GM23248 (cell line): ENCODE results near the gene SPRTN. TPM values are rescaled to one million over a fixed set of nuclear protein-coding genes. Genes with fewer than 3 reads are reported as not detected.

ENCODE experiments used
- DNase-seq: peaks from one replicate; pipeline ENCODE4 v3.0.0-alpha.2; 2015
- H2AFZ ChIP-seq: fragments of 200-600 bp; sonication (generic); 2 replicates; pipeline ENCODE4 v1.6.1; 2016; ENCODE audit warnings: antibody characterized with exemption
- H3F3A ChIP-seq: fragments of 200-600 bp; sonication (generic); 2 replicates; pipeline ENCODE4 v1.6.1; 2016; ENCODE audit warnings: mild to moderate bottlenecking, antibody characterized with exemption, mixed run types; ENCODE audit not compliant: insufficient read depth
- H3K27ac ChIP-seq: fragments of 200-600 bp; sonication (generic); 2 replicates; pipeline ENCODE4 v1.5.1; 2016; ENCODE audit warnings: mild to moderate bottlenecking
- H3K27me3 ChIP-seq: fragments of 200-600 bp; sonication (generic); replicated peaks from 2 replicates; pipeline ENCODE4 v1.6.1; 2016; ENCODE audit warnings: mild to moderate bottlenecking; ENCODE audit not compliant: insufficient read depth
- H3K36me3 ChIP-seq: fragments of 200-600 bp; sonication (generic); 2 replicates; pipeline ENCODE4 v1.6.1; 2016; ENCODE audit warnings: low read depth, mild to moderate bottlenecking
- H3K4me1 ChIP-seq: fragments of 200-600 bp; sonication (generic); 2 replicates; pipeline ENCODE4 v1.6.1; 2016; ENCODE audit warnings: mild to moderate bottlenecking; ENCODE audit not compliant: insufficient read depth
- H3K4me2 ChIP-seq: fragments of 200-600 bp; sonication (generic); one replicate; pipeline ENCODE4 v1.6.1; 2016; ENCODE audit warnings: mild to moderate bottlenecking; ENCODE audit not compliant: unreplicated experiment
- H3K4me3 ChIP-seq: fragments of 200-600 bp; sonication (generic); 2 replicates; pipeline ENCODE4 v1.5.1; 2016; ENCODE audit warnings: mild to moderate bottlenecking
- H3K79me2 ChIP-seq: fragments of 200-600 bp; sonication (generic); 2 replicates; pipeline ENCODE4 v1.6.1; 2016; ENCODE audit warnings: mild to moderate bottlenecking; ENCODE audit not compliant: insufficient read depth
- H3K9ac ChIP-seq: fragments of 200-600 bp; sonication (generic); 2 replicates; pipeline ENCODE4 v1.6.1; 2016; ENCODE audit warnings: mild to moderate bottlenecking
- H3K9me2 ChIP-seq: fragments of 200-600 bp; sonication (generic); 2 replicates; pipeline ENCODE4 v1.6.1; 2016; ENCODE audit warnings: mixed run types, mild to moderate bottlenecking, moderate library complexity; ENCODE audit not compliant: insufficient read depth
- H3K9me3 ChIP-seq: fragments of 200-600 bp; sonication (generic); one replicate; pipeline ENCODE4 v1.6.1; 2017; ENCODE audit warnings: low read depth
- H4K20me1 ChIP-seq: fragments of 200-600 bp; sonication (generic); 2 replicates; pipeline ENCODE4 v1.6.0; 2016; ENCODE audit not compliant: insufficient read depth
- EZH2 ChIP-seq: fragments of 200-600 bp; sonication (generic); IDR thresholded peaks from 2 replicates; pipeline ENCODE4 v1.6.1; 2018; ENCODE audit warnings: antibody characterized with exemption, mild to moderate bottlenecking; ENCODE audit not compliant: insufficient read depth, poor library complexity, severe bottlenecking
- EZH2phosphoT487 ChIP-seq: fragments of 200-600 bp; sonication (generic); IDR thresholded peaks from 2 replicates; pipeline ENCODE4 v1.6.1; 2018; ENCODE audit warnings: antibody characterized with exemption, moderate library complexity, mild to moderate bottlenecking, low read depth; ENCODE audit not compliant: insufficient read depth
- WGBS, 2 experiments: methylation state at CpG; one replicate each; pipeline ENCODE4 v1.1.6; 2015 to 2017; ENCODE audit warnings: low lambda C conversion rate in 2 of 2, low coverage in 1 of 2; ENCODE audit errors: missing lambda C conversion rate in 2 of 2; 5-methylcytosine and 5-hydroxymethylcytosine counted together
- in situ Hi-C: fragments of 300-500 bp; cut with MboI; formaldehyde crosslinking; loops from 2 replicates; pipeline ENCODE4 v1.15.0; 2020
- polyA plus RNA-seq: library from polyadenylated mRNA; unstranded; fragments of >200 nt; fragmentation: Nextera tagmentation; extraction: Ambion mirVana; gene quantifications from 2 replicates; pipeline ENCODE4 v1.2.1, GENCODE V29; 2016
- total RNA-seq: library from RNA; depleted of rRNA; stranded (reverse); fragments of >200 nt; shearing (Covaris generic); gene quantifications from 2 replicates; pipeline ENCODE4 v1.2.3, GENCODE V29; 2014

SPRTN gene
- total and polyA plus RNA-seq, 2 experiments from 2014 or later, result 10.4 to 15.9 TPM

GRCh38 chr1:231311720-231312431 is 26.2 kb upstream of the SPRTN start:
- Histone ChIP-seq H3K36me3 (no peaks in the 10 kb centered on the region), H4K20me1 (no peaks in the 10 kb centered on the region), H3K4me1 (no peaks in the 10 kb centered on the region), H3K4me3 (no peak overlapping the region), H3K27me3 (no peaks in the 10 kb centered on the region), H3K9ac (no peak overlapping the region), H2AFZ (no peak overlapping the region), H3K79me2 (no peaks in the 10 kb centered on the region), H3K4me2 (no peak overlapping the region), H3F3A (no peaks in the 10 kb centered on the region), H3K9me3 (no peaks in the 10 kb centered on the region), H3K9me2 (no peaks in the 10 kb centered on the region), H3K27ac (no peak overlapping the region)
- DNase-seq, result no peak
- WGBS, 2 experiments, result 46 to 47% methylated on average over 8 of the region's 8 CpGs
- in situ Hi-C loops, result no loop called here
- TF ChIP-seq EZH2 (no peak), EZH2phosphoT487 (no peak)

- no peaks in the 10 kb centered on the region for H3K79me2 ChIP-seq
- no peaks in the 10 kb centered on the region for H3K4me1 ChIP-seq
- no peak for TF ChIP-seq EZH2phosphoT487
- TF ChIP-seq EZH2, result no peak
- H3K9ac ChIP-seq, result no peak overlapping the region
- H3K9me2 ChIP-seq, result no peaks in the 10 kb centered on the region
- H3K36me3 ChIP-seq, result no peaks in the 10 kb centered on the region
- H3F3A ChIP-seq, result no peaks in the 10 kb centered on the region
- no peaks in the 10 kb centered on the region for H4K20me1 ChIP-seq
- 81 to 87% methylated on average over 5 of the region's 5 CpGs for WGBS, 2 experiments
- no peak overlapping the region for H2AFZ ChIP-seq
- no peak overlapping the region for H3K4me3 ChIP-seq
- H3K9me3 ChIP-seq, result no peaks in the 10 kb centered on the region
- H3K27ac ChIP-seq, result no peak overlapping the region
- in situ Hi-C loops, result no loop called here
- H3K4me2 ChIP-seq, result no peak overlapping the region
- no peaks in the 10 kb centered on the region for H3K27me3 ChIP-seq
- DNase-seq, result no peak
These were observed 25.7 kb upstream of the SPRTN start for GRCh38 chr1:231312432-231312788.

- H3K9me3 ChIP-seq, result no peaks in the 10 kb centered on the region
- no peaks in the 10 kb centered on the region for H3K9me2 ChIP-seq
- H3K4me1 ChIP-seq, result no peaks in the 10 kb centered on the region
- no peaks in the 10 kb centered on the region for H3K79me2 ChIP-seq
- TF ChIP-seq EZH2phosphoT487 (no peak), EZH2 (no peak)
- H3K27ac ChIP-seq, result no peak overlapping the region
- H3K27me3 ChIP-seq, result no peaks in the 10 kb centered on the region
- H4K20me1 ChIP-seq, result no peaks in the 10 kb centered on the region
- H3K4me2 ChIP-seq, result no peak overlapping the region
- H3F3A ChIP-seq, result no peaks in the 10 kb centered on the region
- no peak overlapping the region for H2AFZ ChIP-seq
- H3K4me3 ChIP-seq, result no peak overlapping the region
- no peaks in the 10 kb centered on the region for H3K36me3 ChIP-seq
- WGBS, 2 experiments, result 46 to 59% methylated on average over 4 of the region's 4 CpGs
- DNase-seq, result no peak
- in situ Hi-C loops, result no loop called here
- H3K9ac ChIP-seq, result no peak overlapping the region
These were observed 24.4 kb upstream of the SPRTN start for GRCh38 chr1:231313661-231314060.

DNA sequence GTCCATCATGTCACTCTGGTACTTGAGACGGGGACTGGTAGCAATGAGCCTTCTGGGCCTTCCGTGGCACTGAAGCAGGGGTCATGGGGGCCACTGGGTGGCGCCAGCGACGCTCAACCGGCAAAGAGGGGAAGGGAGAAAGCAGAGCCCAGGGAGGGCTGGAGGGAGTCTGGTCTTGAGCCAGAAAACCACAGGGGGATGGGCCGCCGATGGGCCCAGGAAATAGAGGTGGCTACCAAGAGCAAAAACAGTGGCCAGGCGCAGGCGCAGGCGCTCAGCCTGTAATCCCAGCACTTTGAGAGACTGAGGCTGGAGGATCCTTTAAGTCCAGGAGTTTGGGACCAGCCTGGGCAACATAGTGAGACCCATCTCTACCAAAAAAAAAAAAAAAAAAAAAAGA is 22.2 kb upstream of the SPRTN start:
- no peaks in the 10 kb centered on the region for H3K79me2 ChIP-seq
- H4K20me1 ChIP-seq, result no peaks in the 10 kb centered on the region
- no peak overlapping the region for H2AFZ ChIP-seq
- in situ Hi-C loops, result no loop called here
- no peak overlapping the region for H3K4me3 ChIP-seq
- H3K36me3 ChIP-seq, result no peaks in the 10 kb centered on the region
- H3K9me3 ChIP-seq, result no peaks in the 10 kb centered on the region
- no peak for TF ChIP-seq EZH2
- TF ChIP-seq EZH2phosphoT487, result no peak
- DNase-seq, result peak; percentile 51
- H3K4me2 ChIP-seq, result no peak overlapping the region
- no peaks in the 10 kb centered on the region for H3K9me2 ChIP-seq
- no peak overlapping the region for H3K9ac ChIP-seq
- H3K27ac ChIP-seq, result no peak overlapping the region
- no peaks in the 10 kb centered on the region for H3K4me1 ChIP-seq
- H3F3A ChIP-seq, result no peaks in the 10 kb centered on the region
- WGBS, 2 experiments, result 30 to 34% methylated on average over 11 of the region's 11 CpGs
- H3K27me3 ChIP-seq, result no peaks in the 10 kb centered on the region
